Mesenchymal stem cell (in vitro differentiated cells and primary cell): ENCODE data around the gene CDHR3.

Experiments used
- DNase-seq: peaks from one replicate; pipeline ENCODE4 v3.0.0-alpha.2; 2013
- H2AFZ ChIP-seq: one replicate; pipeline ENCODE4 v1.6.1; 2013; ENCODE audit warnings: low read depth, mild to moderate bottlenecking, control low read depth, inconsistent platforms, low read length, moderate library complexity
- H2AK5ac ChIP-seq: 2 replicates; pipeline ENCODE4 v1.6.1; 2013; ENCODE audit warnings: low read length, moderate library complexity, mild to moderate bottlenecking, inconsistent platforms; ENCODE audit not compliant: severe bottlenecking
- H2BK120ac ChIP-seq: one replicate; pipeline ENCODE4 v1.6.1; 2013; ENCODE audit warnings: low read depth, mild to moderate bottlenecking, inconsistent platforms, low read length, moderate library complexity
- H2BK12ac ChIP-seq, 2 experiments: one replicate each; pipeline ENCODE4 v1.6.1; 2013; ENCODE audit warnings: inconsistent platforms in 2 of 2, low read length in 2 of 2, mild to moderate bottlenecking in 2 of 2, moderate library complexity in 2 of 2, control low read depth in 1 of 2
- H2BK15ac ChIP-seq: one replicate; pipeline ENCODE4 v1.6.1; 2013; ENCODE audit warnings: mild to moderate bottlenecking, low read depth, inconsistent platforms; ENCODE audit not compliant: poor library complexity, severe bottlenecking
- H2BK5ac ChIP-seq: 2 replicates; pipeline ENCODE4 v1.6.1; 2013; ENCODE audit warnings: low read depth, mild to moderate bottlenecking, low read length, control low read depth, inconsistent platforms; ENCODE audit not compliant: poor library complexity, severe bottlenecking
- H3K14ac ChIP-seq, 2 experiments: one replicate each; pipeline ENCODE4 v1.6.1; 2013; ENCODE audit warnings: inconsistent platforms in 2 of 2, low read length in 2 of 2, control low read depth in 1 of 2, mild to moderate bottlenecking in 1 of 2, moderate library complexity in 1 of 2
- H3K18ac ChIP-seq, 2 experiments: one replicate each; pipeline ENCODE4 v1.6.1; 2013; ENCODE audit warnings: inconsistent platforms in 2 of 2, low read length in 2 of 2, control low read depth in 1 of 2, low read depth in 1 of 2, mild to moderate bottlenecking in 1 of 2
- H3K23ac ChIP-seq, 2 experiments: one replicate each; pipeline ENCODE4 v1.6.1; 2013; ENCODE audit warnings: inconsistent platforms in 2 of 2, low read length in 2 of 2, mild to moderate bottlenecking in 2 of 2, moderate library complexity in 2 of 2, control low read depth in 1 of 2
- H3K27ac ChIP-seq: 2 replicates; pipeline ENCODE4 v1.5.1; 2013; ENCODE audit warnings: mild to moderate bottlenecking, moderate library complexity, low read length, control low read depth, inconsistent platforms; ENCODE audit not compliant: poor library complexity, severe bottlenecking
- H3K27me3 ChIP-seq, 2 experiments: 2 replicates each; pipeline versions ENCODE4 v1.6.1 to v1.7.0; 2013; ENCODE audit warnings: low read length in 2 of 2, mild to moderate bottlenecking in 2 of 2, moderate library complexity in 2 of 2, control low read depth in 1 of 2, inconsistent platforms in 1 of 2; ENCODE audit not compliant: control insufficient read depth in 1 of 2, insufficient read depth in 1 of 2
- H3K36me3 ChIP-seq, 2 experiments: 2 replicates each; pipeline versions ENCODE4 v1.6.1 to v1.7.0; 2013; ENCODE audit warnings: low read length in 2 of 2, control low read depth in 1 of 2, inconsistent platforms in 1 of 2, low read depth in 1 of 2, mild to moderate bottlenecking in 1 of 2; ENCODE audit not compliant: insufficient read depth in 2 of 2, control insufficient read depth in 1 of 2
- H3K4ac ChIP-seq, 2 experiments: one replicate each; pipeline ENCODE4 v1.6.1; 2013; ENCODE audit warnings: inconsistent platforms in 2 of 2, low read length in 2 of 2, mild to moderate bottlenecking in 2 of 2, moderate library complexity in 2 of 2, control low read depth in 1 of 2, low read depth in 1 of 2
- H3K4me1 ChIP-seq: 2 replicates; pipeline ENCODE4 v1.6.1; 2013; ENCODE audit warnings: low read depth, low read length, control low read depth; ENCODE audit not compliant: control insufficient read depth, insufficient read depth
- H3K4me2 ChIP-seq: 2 replicates; pipeline ENCODE4 v1.6.1; 2013; ENCODE audit warnings: low read length, mild to moderate bottlenecking, inconsistent platforms; ENCODE audit not compliant: poor library complexity, severe bottlenecking
- H3K4me3 ChIP-seq, 2 experiments: 2 replicates each; pipeline versions ENCODE4 v1.5.1 to v1.7.0; 2013; ENCODE audit warnings: low read length in 2 of 2, mild to moderate bottlenecking in 2 of 2, control low read depth in 1 of 2, low read depth in 1 of 2; ENCODE audit not compliant: insufficient read depth in 1 of 2
- H3K79me1 ChIP-seq: replicated peaks from 2 replicates; pipeline ENCODE4 v1.6.1; 2013; ENCODE audit warnings: mild to moderate bottlenecking, control low read depth, low read length, inconsistent platforms; ENCODE audit not compliant: poor library complexity, severe bottlenecking
- H3K9ac ChIP-seq: 2 replicates; pipeline ENCODE4 v1.7.0; 2013; ENCODE audit warnings: mild to moderate bottlenecking, low read length, moderate library complexity
- H3K9me3 ChIP-seq: 2 replicates; pipeline ENCODE4 v1.7.0; 2013; ENCODE audit warnings: mild to moderate bottlenecking, low read length; ENCODE audit not compliant: control insufficient read depth
- H4K8ac ChIP-seq: one replicate; pipeline ENCODE4 v1.6.1; 2013; ENCODE audit warnings: inconsistent platforms, mild to moderate bottlenecking, low read length, moderate library complexity
- H4K91ac ChIP-seq: one replicate; pipeline ENCODE4 v1.6.1; 2013; ENCODE audit warnings: mild to moderate bottlenecking, low read length, inconsistent platforms
- WGBS: methylation state at CpG from one replicate; pipeline ENCODE4 v1.1.7; 2013; ENCODE audit warnings: mixed read lengths; 5-methylcytosine and 5-hydroxymethylcytosine counted together

The CDHR3 gene

DNA sequence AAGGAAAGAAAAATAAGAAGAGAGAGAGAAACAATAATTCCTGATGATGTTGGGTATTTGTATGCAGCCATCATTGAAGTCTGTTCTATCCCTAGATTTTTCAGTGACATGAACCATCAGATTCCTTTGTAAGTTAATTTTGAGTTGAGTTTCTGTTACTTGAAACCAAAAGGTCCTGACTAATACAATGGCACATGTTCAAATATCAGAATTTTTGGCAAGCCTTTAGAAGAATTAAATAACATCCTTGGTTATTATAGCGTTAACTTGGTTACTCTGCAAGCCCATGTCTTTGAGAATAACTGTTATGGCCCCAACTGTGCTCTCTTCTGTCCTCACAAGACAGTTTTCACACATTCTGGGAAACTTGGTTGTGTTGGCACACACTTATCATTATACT lies 82.5 kb downstream of the CDHR3 start:
- Histone ChIP-seq H3K23ac (no peak overlapping the region), H3K4ac (no peak overlapping the region), H2BK12ac (no peak overlapping the region), H2BK120ac (no peak overlapping the region), H2AFZ (no peak overlapping the region), H3K4me3 (no peak overlapping the region), H3K27me3 (peaks cover 39 to 42% of the 10 kb centered on the region in 2 experiments), H2BK15ac (no peak overlapping the region), H4K8ac (no peak overlapping the region), H3K27ac (no peak overlapping the region), H3K18ac (no peak overlapping the region), H2BK5ac (no peak overlapping the region), H3K14ac (no peak overlapping the region), H3K79me1 (no peaks in the 10 kb centered on the region), H4K91ac (no peak overlapping the region), H3K9ac (no peak overlapping the region), H3K4me1 (peaks cover 9% of the 10 kb centered on the region), H3K9me3 (no peaks in the 10 kb centered on the region), H3K4me2 (no peak overlapping the region), H3K36me3 (no peaks in the 10 kb centered on the region), H2AK5ac (no peak overlapping the region)
- no peak for DNase-seq
- 91% methylated on average over 1 of the region's 1 CpG for WGBS

DNA sequence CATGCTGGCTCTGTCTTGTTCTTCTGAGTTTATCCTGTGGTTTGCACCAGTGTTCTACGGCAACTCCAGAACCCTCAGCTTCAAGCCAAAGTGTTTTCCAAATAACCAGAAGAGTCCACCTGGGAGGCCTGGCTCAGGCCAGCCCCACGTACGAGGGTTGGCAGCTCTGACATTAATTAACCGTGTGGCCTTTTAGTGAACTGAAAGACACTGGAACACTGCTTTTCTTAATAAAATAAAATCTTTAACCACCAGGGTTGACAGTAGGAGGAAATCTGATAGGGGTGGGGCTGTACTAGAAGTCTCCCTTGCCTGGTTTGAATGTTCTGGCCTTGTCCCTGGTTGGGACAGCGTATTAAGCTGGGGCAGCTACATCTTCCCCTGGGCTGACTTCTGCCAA lies 84.1 kb downstream of the CDHR3 start:
- no peak overlapping the region for H2BK15ac ChIP-seq
- 95% methylated on average over 4 of the region's 5 CpGs for WGBS

DNA sequence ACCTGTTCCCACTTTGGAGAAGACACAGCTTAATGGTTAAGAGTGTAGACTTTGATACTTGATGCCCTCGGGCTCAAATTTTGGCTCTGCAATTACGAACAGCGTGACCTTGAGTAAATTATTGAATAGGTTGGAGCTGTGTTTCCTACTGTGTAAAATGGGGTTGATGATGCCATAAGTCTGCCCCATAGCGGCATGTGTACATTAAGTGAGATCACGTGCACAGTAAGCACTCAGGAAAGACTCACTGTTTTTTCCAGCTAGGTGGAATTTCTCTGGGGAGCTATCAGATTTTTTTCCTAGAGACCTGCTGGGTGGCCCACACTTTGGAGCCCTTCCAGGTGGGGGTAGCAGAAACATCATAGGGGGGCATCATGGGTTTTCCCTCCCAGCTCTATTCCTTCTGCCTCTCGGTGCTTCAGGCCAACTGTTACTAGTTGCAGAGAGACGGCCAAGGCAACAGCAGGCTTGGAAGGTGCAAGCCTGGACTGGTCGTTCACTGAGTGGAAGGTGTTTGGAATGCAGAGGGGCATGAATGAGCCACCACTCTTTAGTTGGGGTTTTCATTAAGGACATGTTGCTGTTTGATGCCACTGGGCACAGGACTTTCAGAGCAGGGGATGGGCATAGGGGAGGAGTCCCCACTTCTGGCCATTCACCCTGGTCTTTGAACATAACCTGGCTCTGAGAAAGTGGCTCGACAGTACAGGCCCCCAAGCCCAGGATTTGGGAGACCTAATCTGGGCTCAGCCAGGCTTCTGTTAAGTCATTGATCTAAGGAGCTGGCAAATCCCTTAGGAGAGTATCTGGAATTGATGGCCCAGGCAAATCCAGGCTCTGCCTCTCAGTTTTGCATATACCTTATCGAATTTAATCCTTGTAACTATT lies 85.0 kb downstream of the CDHR3 start:
- H3K36me3 ChIP-seq, result no peaks in the 10 kb centered on the region
- no peak overlapping the region for H3K4ac ChIP-seq
- no peak overlapping the region for H2AK5ac ChIP-seq
- H3K18ac ChIP-seq, result no peak overlapping the region
- H3K4me3 ChIP-seq, result no peak overlapping the region
- no peak overlapping the region for H2BK12ac ChIP-seq
- no peak overlapping the region for H4K91ac ChIP-seq
- H2AFZ ChIP-seq, result no peak overlapping the region
- no peak overlapping the region for H2BK120ac ChIP-seq
- H3K4me1 ChIP-seq, result peaks cover 7% of the 10 kb centered on the region
- peaks cover 39 to 45% of the 10 kb centered on the region in 2 experiments for H3K27me3 ChIP-seq
- 91% methylated on average over 10 of the region's 10 CpGs for WGBS
- H3K23ac ChIP-seq, result no peak overlapping the region
- H3K9me3 ChIP-seq, result no peaks in the 10 kb centered on the region
- no peak overlapping the region for H2BK5ac ChIP-seq
- H3K14ac ChIP-seq, result no peak overlapping the region
- no peak for DNase-seq
- H3K79me1 ChIP-seq, result no peaks in the 10 kb centered on the region
- H2BK15ac ChIP-seq, result no peak overlapping the region
- H3K27ac ChIP-seq, result no peak overlapping the region
- H3K4me2 ChIP-seq, result no peak overlapping the region
- H3K9ac ChIP-seq, result no peak overlapping the region
- no peak overlapping the region for H4K8ac ChIP-seq

More for the DNA sequence above, 84.1 kb downstream of the CDHR3 start:
- H3K4ac ChIP-seq, result no peak overlapping the region
- peaks cover 7% of the 10 kb centered on the region for H3K4me1 ChIP-seq
- no peaks in the 10 kb centered on the region for H3K79me1 ChIP-seq
- no peak overlapping the region for H3K18ac ChIP-seq
- H2AK5ac ChIP-seq, result no peak overlapping the region
- H4K8ac ChIP-seq, result no peak overlapping the region
- H3K27me3 ChIP-seq, result peaks cover 39 to 45% of the 10 kb centered on the region in 2 experiments
- no peak overlapping the region for H3K23ac ChIP-seq
- H3K4me2 ChIP-seq, result no peak overlapping the region
- H4K91ac ChIP-seq, result no peak overlapping the region
- H3K36me3 ChIP-seq, result no peaks in the 10 kb centered on the region
- no peak overlapping the region for H2BK12ac ChIP-seq
- no peak overlapping the region for H3K14ac ChIP-seq
- no peak overlapping the region for H2BK120ac ChIP-seq
- no peaks in the 10 kb centered on the region for H3K9me3 ChIP-seq
- no peak overlapping the region for H2BK5ac ChIP-seq
- no peak overlapping the region for H3K4me3 ChIP-seq
- H3K9ac ChIP-seq, result no peak overlapping the region
- H3K27ac ChIP-seq, result no peak overlapping the region
- no peak overlapping the region for H2AFZ ChIP-seq
- no peak for DNase-seq

DNA sequence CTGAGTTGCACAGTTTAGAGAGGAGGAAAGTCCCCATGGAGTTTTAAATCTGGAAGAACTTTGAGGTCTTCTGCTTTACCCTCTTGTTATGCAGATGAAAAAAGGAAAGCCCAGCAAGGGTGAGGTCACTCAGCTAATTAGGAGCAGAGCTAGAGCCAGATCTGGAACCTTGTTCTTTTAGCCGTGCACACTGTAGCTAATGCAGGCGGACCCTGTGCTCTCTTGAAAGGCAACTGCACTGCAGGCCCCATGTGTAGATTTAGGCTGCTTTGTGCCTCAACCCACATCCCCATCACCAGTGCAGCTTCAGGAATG lies 85.6 kb downstream of the CDHR3 start:
- Histone ChIP-seq H3K23ac (no peak overlapping the region), H3K4me1 (peaks cover 7% of the 10 kb centered on the region), H3K14ac (no peak overlapping the region), H3K4me3 (no peak overlapping the region), H3K18ac (no peak overlapping the region), H2BK15ac (no peak overlapping the region), H3K4me2 (no peak overlapping the region), H3K27me3 (peaks cover 37 to 45% of the 10 kb centered on the region in 2 experiments), H3K9me3 (no peaks in the 10 kb centered on the region), H2BK12ac (no peak overlapping the region), H3K79me1 (no peaks in the 10 kb centered on the region), H2BK5ac (no peak overlapping the region), H4K8ac (no peak overlapping the region), H3K36me3 (no peaks in the 10 kb centered on the region), H4K91ac (no peak overlapping the region), H2BK120ac (no peak overlapping the region), H3K9ac (no peak overlapping the region), H3K27ac (no peak overlapping the region), H3K4ac (no peak overlapping the region), H2AK5ac (no peak overlapping the region), H2AFZ (no peak overlapping the region)
- 100% methylated on average over 2 of the region's 2 CpGs for WGBS
- no peak for DNase-seq
